ENCODE measurements around the gene LONP1. TPM values are rescaled to one million over a fixed set of nuclear protein-coding genes. Genes with fewer than 3 reads are reported as not detected.

The LONP1 gene
- total and polyA plus RNA-seq, 4 donors, result 32.3 to 83.9 (median 57.5) TPM

DNA sequence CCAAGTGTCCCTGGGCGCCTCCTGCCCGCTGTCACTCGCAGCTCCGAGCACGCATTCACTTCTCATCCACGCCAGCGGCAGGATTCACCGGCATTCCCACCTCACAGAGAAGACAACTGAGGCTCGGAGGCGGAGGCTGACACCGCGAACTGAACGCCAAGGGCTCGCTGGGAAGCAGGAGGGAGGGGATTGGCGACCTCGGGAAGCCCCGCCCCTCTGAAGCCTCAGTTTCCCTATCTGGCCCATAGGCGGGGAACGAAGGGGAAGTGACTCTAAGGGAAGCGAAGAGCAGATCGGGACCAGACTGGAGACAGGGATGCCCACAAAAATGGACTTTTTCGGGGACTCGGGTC lies 39.9 kb downstream of the LONP1 start:
- peak overlapping the region; percentile 72 to 96 (median 96) for H3K4me3 ChIP-seq (ENCODE audit: low read depth in 1 of 3, low read length in 3 of 3)
- H3K9ac ChIP-seq (ENCODE audit: low read depth in 1 of 2, low read length in 2 of 2), result peak overlapping the region; percentile 88 to 92
- no peaks in the 10 kb centered on the region for H3K36me3 ChIP-seq (ENCODE audit: control insufficient read depth in 4 of 4, insufficient read depth in 3 of 4, low read depth in 1 of 4, low read length in 3 of 4)
- under 1% methylated on average over 23 of the region's 23 CpGs for WGBS
- DNase-seq (ENCODE audit: low spot score), result no peak
- no peaks in the 10 kb centered on the region for H3K9me3 ChIP-seq (ENCODE audit: control insufficient read depth in 4 of 4, low read length in 3 of 4)
- H3K27me3 ChIP-seq (ENCODE audit: control insufficient read depth in 4 of 4, insufficient read depth in 4 of 4, low read length in 3 of 4), result no peaks in the 10 kb centered on the region
- no peak for TF ChIP-seq HNF4G (IDR thresholded peaks at IDR 0.05)
- no peak for TF ChIP-seq FOXA2 (IDR thresholded peaks at IDR 0.05)
- TF ChIP-seq, protein P1, sequence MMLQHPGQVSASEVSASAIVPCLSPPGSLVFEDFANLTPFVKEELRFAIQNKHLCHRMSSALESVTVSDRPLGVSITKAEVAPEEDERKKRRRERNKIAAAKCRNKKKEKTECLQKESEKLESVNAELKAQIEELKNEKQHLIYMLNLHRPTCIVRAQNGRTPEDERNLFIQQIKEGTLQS (IDR thresholded peaks at IDR 0.05), result no peak
- TF ChIP-seq FOXA1 (IDR thresholded peaks at IDR 0.05), result no peak
- no peak for TF ChIP-seq RXRA (IDR thresholded peaks at IDR 0.05)
- TF ChIP-seq TAF1 (conservative IDR thresholded peaks at IDR 0.05), result no peak
- H3K4me1 ChIP-seq (ENCODE audit: control insufficient read depth in 4 of 4, insufficient read depth in 4 of 4, low read length in 3 of 4), result peaks cover 4 to 22% (median 13%) of the 10 kb centered on the region in 4 donors
- peak overlapping the region; percentile 66 to 78 for H3K27ac ChIP-seq (ENCODE audit: low read depth in 1 of 2, low read length in 2 of 2)

DNA sequence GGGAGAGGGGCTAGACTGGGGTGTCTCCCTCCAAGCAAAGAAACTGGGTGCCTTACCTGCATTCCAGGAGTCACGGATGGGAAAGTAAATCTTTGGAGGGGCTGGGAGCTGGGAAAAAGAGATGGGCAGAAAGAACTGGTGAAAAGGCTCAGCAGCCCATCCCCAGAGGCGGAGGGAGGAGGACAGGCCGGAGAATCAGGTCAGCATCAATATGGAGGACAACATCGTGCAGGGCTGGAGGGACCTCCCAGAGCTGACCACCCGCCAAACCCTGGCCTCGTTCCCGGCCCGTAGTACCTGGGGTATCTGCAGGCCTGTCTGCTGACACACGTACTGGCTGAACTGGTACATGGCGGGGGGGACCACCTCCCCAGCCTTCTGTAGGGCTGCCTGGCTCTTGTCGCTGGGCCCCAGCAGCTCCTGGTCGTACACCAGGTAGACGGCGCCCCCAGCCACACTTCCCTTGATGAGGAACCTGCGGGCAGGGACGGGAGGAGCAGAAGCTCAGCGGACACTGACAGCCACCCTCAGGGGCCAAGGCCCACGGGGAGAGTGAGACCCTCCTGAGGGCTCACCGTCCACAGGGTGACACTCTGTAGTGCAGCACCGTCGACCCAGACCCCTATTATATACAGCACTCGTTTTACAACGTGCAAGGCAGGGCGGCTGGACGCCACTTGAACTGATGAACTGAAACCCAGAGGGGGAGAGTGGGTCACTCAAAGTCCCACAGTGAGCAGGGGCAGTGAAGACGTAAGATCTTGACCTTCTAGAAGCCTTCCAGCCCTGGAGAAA lies 40.5 kb downstream of the LONP1 start:
- Histone ChIP-seq H3K9ac (ENCODE audit: low read depth in 1 of 2, low read length in 2 of 2) (peak overlapping the region; percentile 88 to 92), H3K27me3 (ENCODE audit: control insufficient read depth in 4 of 4, insufficient read depth in 4 of 4, low read length in 3 of 4) (no peaks in the 10 kb centered on the region), H3K4me3 (ENCODE audit: low read depth in 1 of 3, low read length in 3 of 3) (peak overlapping the region; percentile 72 to 96 (median 96)), H3K27ac (ENCODE audit: low read depth in 1 of 2, low read length in 2 of 2) (peak overlapping the region; percentile 66 to 78), H3K9me3 (ENCODE audit: control insufficient read depth in 4 of 4, low read length in 3 of 4) (no peaks in the 10 kb centered on the region), H3K36me3 (ENCODE audit: control insufficient read depth in 4 of 4, insufficient read depth in 3 of 4, low read depth in 1 of 4, low read length in 3 of 4) (no peaks in the 10 kb centered on the region), H3K4me1 (ENCODE audit: control insufficient read depth in 4 of 4, insufficient read depth in 4 of 4, low read length in 3 of 4) (peaks cover 4 to 22% (median 13%) of the 10 kb centered on the region in 4 donors)
- TF ChIP-seq, protein P2, sequence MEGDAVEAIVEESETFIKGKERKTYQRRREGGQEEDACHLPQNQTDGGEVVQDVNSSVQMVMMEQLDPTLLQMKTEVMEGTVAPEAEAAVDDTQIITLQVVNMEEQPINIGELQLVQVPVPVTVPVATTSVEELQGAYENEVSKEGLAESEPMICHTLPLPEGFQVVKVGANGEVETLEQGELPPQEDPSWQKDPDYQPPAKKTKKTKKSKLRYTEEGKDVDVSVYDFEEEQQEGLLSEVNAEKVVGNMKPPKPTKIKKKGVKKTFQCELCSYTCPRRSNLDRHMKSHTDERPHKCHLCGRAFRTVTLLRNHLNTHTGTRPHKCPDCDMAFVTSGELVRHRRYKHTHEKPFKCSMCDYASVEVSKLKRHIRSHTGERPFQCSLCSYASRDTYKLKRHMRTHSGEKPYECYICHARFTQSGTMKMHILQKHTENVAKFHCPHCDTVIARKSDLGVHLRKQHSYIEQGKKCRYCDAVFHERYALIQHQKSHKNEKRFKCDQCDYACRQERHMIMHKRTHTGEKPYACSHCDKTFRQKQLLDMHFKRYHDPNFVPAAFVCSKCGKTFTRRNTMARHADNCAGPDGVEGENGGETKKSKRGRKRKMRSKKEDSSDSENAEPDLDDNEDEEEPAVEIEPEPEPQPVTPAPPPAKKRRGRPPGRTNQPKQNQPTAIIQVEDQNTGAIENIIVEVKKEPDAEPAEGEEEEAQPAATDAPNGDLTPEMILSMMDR (IDR thresholded peaks at IDR 0.05; ENCODE audit: low read depth, low read length, missing input control), result no peak
- TF ChIP-seq GABPA (IDR thresholded peaks at IDR 0.05 in 1 of 2, conservative IDR thresholded peaks at IDR 0.05 in 1 of 2) (no peak), EGR1 (IDR thresholded peaks at IDR 0.05; ENCODE audit: low read depth in 2 of 2) (no peak), RAD21 (IDR thresholded peaks at IDR 0.05) (no peak), NR2F2 (IDR thresholded peaks at IDR 0.05) (no peak), JUND (IDR thresholded peaks at IDR 0.05) (no peak), YY1 (IDR thresholded peaks at IDR 0.05) (no peak), TAF1 (conservative IDR thresholded peaks at IDR 0.05) (no peak)
- TF ChIP-seq, protein P3, sequence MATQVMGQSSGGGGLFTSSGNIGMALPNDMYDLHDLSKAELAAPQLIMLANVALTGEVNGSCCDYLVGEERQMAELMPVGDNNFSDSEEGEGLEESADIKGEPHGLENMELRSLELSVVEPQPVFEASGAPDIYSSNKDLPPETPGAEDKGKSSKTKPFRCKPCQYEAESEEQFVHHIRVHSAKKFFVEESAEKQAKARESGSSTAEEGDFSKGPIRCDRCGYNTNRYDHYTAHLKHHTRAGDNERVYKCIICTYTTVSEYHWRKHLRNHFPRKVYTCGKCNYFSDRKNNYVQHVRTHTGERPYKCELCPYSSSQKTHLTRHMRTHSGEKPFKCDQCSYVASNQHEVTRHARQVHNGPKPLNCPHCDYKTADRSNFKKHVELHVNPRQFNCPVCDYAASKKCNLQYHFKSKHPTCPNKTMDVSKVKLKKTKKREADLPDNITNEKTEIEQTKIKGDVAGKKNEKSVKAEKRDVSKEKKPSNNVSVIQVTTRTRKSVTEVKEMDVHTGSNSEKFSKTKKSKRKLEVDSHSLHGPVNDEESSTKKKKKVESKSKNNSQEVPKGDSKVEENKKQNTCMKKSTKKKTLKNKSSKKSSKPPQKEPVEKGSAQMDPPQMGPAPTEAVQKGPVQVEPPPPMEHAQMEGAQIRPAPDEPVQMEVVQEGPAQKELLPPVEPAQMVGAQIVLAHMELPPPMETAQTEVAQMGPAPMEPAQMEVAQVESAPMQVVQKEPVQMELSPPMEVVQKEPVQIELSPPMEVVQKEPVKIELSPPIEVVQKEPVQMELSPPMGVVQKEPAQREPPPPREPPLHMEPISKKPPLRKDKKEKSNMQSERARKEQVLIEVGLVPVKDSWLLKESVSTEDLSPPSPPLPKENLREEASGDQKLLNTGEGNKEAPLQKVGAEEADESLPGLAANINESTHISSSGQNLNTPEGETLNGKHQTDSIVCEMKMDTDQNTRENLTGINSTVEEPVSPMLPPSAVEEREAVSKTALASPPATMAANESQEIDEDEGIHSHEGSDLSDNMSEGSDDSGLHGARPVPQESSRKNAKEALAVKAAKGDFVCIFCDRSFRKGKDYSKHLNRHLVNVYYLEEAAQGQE (IDR thresholded peaks at IDR 0.05), result no peak
- TF ChIP-seq, protein P4, sequence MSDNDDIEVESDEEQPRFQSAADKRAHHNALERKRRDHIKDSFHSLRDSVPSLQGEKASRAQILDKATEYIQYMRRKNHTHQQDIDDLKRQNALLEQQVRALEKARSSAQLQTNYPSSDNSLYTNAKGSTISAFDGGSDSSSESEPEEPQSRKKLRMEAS (IDR thresholded peaks at IDR 0.05), result no peak
- TF ChIP-seq, protein P1 (IDR thresholded peaks at IDR 0.05), result no peak
- TF ChIP-seq, protein P5, sequence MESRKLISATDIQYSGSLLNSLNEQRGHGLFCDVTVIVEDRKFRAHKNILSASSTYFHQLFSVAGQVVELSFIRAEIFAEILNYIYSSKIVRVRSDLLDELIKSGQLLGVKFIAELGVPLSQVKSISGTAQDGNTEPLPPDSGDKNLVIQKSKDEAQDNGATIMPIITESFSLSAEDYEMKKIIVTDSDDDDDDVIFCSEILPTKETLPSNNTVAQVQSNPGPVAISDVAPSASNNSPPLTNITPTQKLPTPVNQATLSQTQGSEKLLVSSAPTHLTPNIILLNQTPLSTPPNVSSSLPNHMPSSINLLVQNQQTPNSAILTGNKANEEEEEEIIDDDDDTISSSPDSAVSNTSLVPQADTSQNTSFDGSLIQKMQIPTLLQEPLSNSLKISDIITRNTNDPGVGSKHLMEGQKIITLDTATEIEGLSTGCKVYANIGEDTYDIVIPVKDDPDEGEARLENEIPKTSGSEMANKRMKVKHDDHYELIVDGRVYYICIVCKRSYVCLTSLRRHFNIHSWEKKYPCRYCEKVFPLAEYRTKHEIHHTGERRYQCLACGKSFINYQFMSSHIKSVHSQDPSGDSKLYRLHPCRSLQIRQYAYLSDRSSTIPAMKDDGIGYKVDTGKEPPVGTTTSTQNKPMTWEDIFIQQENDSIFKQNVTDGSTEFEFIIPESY (IDR thresholded peaks at IDR 0.05), result no peak
- peak; percentile 34 for DNase-seq (ENCODE audit: low spot score)
- WGBS, result 35% methylated on average over 26 of the region's 26 CpGs

All from liver (tissue), 9 donors.